Activated T-cell treated with anti-CD3 and anti-CD28 coated beads for 24 hours (primary cell): ENCODE results near the gene PRR12.

Source experiments
- DNase-seq: peaks from one replicate; pipeline ENCODE4 v3.0.0-alpha.2; 2020; ENCODE audit warnings: low read depth

The PRR12 gene

GRCh38 chr19:49665351-49666119, 74.6 kb downstream of the PRR12 start, which contains the start of the genes BCL2L12 and IRF3:
Gene BCL2L12 (plus strand): TSS chr19:49665933. CDS start chr19:49666693, 760 bp downstream.
Gene IRF3 (minus strand): TSS chr19:49665857. CDS start chr19:49664838, 1,019 bp downstream.
- DNase-seq: peak; percentile 99

- DNase-seq: no peak
These were observed 75.1 kb downstream of the PRR12 start for GRCh38 chr19:49666120-49666444.

- DNase-seq: no peak
These were observed 76.5 kb downstream of the PRR12 start for GRCh38 chr19:49667473-49667872.

GRCh38 chr19:49669516-49669915, 78.5 kb downstream of the PRR12 start:
- no peak for DNase-seq

- DNase-seq: peak; percentile 60
These were observed 81.3 kb downstream of the PRR12 start for GRCh38 chr19:49672131-49672919.
